Right renal cortex interstitium (tissue), 3 donors: Measurements from ENCODE around the gene TRPV2. TPM values are rescaled to one million over a fixed set of nuclear protein-coding genes. Genes with fewer than 3 reads are reported as not detected.

Experiments used
- DNase-seq, 3 donors: peaks; one replicate each; pipeline ENCODE4 v3.0.0-alpha.2; 2013; ENCODE audit warnings: low read depth in 3 of 3, low spot score in 2 of 3
- polyA plus RNA-seq, 3 donors: library from polyadenylated mRNA; unstranded; fragments of 120-200 nt; gene quantifications; one replicate each; pipeline ENCODE4 v1.2.1, GENCODE V29; 2013; ENCODE audit not compliant: insufficient read length in 3 of 3

The TRPV2 gene
- polyA plus RNA-seq, 3 donors: 2.3 to 3.1 (median 2.9) TPM

DNA sequence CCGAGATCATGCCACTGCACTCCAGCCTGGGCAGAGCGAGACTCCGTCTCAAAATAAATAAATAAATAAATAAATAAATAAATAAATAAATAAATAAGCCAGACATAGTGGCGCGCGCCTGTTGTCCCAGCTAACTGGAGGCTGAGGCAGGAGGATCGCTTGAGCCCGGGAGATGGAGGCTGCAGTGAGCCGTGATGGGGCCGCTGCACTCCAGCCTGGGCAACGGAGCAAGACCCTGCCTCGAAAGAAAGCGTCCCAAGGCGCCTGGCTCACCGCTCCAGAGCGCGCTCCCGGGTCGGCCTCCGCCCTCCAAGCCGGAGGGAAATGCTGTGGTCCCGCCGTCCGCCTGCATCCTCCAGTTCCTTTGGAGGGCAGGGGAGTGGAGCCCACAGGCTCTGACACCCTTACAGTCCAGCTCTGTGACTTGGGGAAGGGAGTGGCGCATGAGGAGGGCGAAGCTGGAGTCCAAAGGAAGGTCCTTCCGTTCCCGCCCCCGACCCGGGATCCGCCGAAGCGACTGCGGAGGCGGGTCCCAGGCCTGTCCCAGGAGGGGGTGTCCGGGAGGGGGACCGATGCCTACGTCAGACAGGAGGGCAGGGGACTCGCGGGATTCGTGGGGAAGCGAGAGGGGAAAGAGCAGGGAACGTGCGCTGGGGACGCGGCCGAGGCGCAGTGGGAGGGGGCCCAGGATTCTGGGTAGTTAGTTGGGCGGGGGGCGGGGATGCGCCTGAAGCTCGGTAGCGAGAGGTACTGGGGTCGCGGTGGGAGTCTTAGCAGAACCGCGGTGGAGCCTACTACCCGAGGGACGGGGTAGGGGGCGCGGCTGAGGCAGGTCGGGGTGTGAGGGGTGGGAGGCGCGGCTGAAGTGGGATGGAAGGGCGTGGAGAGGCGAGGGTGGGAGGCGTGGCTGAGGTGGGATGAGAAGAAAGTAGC lies 8.4 kb upstream of the TRPV2 start:
- peak in 1 of 3 donors; percentile 43 for DNase-seq

DNA sequence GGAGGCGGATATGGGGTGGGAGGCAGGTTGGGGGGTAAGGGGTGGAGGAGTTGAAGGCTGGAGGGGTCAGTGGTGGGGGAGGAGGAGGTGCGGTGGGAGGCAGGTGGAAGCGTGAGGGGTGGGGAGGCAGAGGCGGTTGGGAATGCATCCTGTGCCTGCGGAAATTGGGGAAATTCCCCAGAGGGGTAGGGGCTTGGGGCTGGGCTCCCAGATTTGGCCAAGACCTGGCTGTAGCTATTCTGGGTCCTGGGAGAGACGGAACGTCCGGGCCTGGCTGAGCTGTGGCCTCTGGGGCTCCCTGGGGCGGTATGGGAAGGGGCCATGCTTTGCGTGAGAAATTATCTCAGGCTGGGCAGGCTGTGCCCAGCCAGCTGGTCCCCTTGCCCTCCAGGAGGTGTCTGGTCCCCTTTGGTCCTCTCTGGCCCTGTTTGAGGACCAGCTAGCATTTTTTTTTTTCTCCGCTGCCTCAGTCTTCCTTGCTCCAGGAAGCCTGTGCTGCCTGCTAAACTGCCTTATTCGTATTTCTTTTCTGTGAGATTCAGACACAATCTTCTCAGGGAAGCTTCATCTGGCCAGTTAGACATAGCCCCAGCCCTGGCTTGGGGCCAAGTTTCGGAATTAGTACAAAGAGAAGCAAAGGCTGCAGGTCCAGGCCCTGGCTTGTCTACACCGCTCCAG lies 7.3 kb upstream of the TRPV2 start:
- DNase-seq: no peak

DNA sequence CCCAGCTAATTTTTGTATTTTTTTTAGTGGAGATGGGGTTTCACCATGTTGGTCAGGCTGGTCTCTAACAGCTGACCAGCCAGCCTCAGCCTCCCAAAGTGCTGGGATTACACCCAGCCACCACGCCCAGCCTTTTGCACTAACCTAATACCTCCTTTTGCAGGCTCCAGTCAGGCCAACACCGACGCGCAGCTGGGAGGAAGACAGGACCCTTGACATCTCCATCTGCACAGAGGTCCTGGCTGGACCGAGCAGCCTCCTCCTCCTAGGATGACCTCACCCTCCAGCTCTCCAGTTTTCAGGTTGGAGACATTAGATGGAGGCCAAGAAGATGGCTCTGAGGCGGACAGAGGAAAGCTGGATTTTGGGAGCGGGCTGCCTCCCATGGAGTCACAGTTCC lies 2.0 kb downstream of the TRPV2 start:
- no peak for DNase-seq

DNA sequence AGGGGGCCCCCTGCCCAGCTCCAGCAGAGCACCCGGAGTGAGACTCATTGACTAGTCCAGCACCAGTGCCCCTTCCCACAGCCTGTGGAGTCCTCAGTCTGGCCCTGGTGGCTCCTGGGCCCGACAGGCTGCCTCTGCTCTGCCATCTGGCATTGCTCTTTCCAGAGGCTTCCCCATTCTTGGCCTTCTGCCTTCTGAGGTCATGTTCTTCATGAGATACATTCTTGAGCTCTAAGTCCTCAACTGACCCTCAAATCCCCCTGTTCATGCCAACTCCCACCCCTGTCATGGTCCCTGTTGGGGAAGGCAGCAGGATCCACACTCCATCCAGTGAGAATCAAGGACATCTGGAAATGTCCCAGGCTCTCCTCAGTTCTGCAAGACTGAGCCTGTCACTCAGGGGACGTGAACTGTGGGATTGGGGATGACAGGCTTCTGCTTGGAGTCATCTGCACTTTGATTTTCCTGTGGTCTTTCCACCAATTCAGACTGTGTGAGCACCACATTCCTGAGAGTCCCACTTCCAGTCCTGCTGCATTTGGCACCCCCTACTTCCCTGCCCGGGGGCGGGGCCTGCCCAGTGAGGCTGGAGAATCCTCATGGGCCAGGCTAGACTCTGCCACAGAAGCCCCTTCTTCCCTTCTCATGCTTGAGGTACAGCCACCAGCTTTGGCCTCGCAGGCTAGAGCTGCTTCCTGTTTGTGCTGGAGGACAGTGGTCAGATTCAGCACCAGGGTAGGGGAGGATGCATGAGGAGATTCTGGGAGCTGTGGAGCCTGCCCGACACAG lies 2.7 kb downstream of the TRPV2 start:
- DNase-seq: no peak

DNA sequence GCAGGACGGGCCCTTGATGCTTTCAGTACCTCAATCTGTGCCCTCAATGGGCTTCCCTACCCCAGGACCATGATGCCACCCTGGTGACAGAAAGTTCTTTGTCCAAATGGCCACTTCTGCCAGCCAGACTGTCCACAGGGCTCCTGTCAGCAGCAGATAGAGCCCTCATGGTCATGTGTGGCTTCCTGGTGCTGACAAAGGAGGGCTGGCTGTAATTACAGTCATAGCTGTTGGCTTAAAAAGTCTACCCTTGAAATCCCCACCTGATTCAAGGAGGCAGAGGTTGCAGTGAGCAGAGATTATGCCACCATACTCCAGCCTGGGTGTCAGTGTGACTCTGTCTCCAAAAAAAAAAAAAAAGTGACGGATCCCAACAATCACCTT lies 3.3 kb downstream of the TRPV2 start:
- no peak for DNase-seq

DNA sequence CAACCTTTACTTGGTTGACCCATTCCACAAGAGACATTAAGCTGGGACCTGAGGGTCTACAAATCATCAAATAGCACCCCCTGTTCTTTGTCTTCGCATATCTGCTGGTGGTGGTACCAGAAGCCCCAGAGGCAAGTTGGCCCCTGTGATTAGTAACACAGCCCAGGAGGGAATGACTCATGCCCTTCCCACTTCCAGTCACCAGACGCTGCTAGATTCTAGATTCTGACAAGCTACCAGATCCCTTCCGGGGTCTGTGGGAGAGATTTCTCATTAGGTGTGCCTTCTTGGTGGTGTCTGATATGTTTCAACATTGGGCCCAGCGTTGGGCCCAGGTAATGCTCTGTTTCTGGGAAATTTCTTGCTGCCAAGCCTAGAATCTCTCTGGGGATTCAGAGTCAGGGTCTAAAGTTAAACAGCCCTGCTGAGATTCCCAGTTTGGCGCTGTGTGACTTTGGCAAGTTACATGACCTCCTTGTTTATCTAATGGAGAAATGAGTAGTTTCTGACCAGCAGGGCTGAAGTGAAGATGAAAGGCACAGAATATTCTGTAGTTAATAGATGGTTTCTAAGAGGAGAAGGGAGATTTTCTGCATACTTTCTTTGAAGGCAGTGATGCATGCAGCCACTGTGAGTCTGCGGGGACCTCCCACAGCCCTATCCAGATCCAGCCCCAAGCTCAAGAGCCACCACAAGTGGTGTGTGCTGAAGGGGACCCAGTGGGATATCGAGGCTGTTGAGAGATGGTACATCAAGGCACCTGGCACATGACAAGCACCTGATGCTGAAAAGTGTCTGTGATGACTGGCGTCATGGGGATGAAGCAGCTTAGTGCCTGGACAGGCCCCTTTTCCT lies 3.9 kb downstream of the TRPV2 start:
- DNase-seq: no peak

DNA sequence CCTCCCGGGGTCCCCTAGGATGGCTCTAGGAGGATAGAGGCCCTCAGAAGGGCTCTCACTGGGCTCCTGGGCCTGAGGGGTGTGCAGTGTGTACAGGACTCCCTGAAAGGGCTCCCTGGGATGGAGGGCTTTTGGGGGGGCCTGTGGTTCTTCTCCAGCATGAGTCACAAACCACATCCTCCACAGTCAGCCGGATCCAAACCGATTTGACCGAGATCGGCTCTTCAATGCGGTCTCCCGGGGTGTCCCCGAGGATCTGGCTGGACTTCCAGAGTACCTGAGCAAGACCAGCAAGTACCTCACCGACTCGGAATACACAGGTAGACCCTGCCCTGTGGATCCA lies 4.5 kb downstream of the TRPV2 start:
- no peak for DNase-seq

DNA sequence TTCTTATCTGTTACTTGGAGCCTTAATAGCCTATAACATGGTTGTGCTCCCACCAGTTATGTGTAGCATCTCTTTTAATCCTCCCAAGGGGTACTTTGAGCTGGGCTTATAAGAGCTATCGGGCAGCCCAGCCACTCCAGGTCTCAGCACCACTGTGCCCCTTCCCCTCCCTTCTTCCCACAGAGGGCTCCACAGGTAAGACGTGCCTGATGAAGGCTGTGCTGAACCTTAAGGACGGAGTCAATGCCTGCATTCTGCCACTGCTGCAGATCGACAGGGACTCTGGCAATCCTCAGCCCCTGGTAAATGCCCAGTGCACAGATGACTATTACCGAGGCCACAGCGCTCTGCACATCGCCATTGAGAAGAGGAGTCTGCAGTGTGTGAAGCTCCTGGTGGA lies 7.0 kb downstream of the TRPV2 start:
- no peak for DNase-seq

DNA sequence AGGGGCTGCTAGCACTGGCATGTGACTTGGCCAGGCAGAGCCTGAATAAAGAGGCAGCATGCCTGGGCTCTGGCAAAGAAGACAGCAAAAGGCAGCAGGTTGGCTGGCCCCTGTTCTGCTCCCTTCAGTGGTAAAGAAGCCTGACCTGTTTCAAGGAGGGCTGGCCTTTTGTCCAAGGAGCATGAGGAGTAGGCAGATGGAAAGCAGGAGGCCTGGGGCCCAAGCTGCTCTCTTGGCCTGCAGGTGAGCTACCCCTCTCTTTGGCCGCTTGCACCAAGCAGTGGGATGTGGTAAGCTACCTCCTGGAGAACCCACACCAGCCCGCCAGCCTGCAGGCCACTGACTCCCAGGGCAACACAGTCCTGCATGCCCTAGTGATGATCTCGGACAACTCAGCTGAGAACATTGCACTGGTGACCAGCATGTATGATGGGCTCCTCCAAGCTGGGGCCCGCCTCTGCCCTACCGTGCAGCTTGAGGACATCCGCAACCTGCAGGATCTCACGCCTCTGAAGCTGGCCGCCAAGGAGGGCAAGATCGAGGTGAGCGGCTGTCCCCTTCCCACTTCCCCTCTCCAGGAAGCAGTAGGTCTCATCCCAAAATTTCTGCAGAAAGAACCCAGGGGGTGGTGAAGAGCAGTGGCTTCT lies 8.0 kb downstream of the TRPV2 start:
- no peak for DNase-seq

DNA sequence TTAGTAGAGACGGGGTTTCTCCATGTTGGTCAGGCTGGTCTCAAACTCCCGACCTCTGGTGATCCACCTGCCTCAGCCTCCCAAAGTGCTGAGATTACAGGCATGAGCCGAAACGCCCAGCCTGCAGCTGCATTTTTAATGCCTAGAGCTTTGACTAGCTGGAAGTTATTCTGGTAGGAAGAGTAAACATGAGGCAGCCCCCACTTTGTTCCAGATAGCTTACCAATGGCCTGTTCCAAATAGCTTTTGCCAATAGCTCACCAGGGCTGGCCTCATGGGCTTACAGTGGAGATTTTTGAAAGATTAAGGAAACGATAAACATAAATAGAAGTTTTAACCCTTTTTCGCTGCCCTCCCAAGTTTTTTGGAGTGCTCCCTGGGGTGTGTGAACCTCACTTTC lies 9.8 kb downstream of the TRPV2 start:
- DNase-seq: no peak

DNA sequence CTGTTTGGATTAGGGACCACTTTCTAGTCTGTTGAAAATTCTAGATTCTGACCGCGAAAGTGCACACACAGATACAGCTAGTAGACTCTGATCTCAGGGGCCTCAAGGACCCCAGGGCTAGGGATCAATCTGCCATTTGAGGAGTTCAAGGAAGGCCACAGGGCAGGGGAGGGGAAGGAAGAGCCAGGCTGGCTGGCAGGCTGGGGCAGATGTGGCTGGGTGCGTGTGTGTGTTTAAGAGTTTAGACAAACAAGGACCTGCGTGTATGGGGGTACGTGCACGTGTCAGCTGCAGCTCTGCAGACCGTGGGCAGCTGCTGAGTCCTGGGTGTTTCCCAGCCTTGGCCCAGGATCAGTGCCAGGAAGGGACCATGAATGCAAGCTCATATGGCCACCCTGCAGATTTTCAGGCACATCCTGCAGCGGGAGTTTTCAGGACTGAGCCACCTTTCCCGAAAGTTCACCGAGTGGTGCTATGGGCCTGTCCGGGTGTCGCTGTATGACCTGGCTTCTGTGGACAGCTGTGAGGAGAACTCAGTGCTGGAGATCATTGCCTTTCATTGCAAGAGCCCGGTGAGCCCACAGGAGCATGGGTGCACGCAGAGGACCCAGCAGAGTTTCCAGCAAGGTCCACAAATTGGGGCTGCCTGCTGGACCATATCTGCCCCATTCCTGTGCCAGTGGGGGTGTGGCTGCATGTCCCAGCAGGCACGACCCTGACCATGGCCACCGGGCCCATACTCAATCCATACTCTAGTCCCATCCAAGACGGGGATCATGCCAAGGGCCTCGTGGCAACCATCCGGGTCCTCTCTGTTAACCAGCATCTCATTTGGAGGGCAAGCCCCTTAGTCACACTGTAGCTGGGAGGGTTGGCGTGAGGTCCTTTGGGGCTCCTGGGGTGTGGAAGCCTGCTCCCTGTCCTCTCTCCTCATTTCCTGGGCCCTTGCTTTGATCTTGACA lies 10.6 kb downstream of the TRPV2 start:
- no peak for DNase-seq

DNA sequence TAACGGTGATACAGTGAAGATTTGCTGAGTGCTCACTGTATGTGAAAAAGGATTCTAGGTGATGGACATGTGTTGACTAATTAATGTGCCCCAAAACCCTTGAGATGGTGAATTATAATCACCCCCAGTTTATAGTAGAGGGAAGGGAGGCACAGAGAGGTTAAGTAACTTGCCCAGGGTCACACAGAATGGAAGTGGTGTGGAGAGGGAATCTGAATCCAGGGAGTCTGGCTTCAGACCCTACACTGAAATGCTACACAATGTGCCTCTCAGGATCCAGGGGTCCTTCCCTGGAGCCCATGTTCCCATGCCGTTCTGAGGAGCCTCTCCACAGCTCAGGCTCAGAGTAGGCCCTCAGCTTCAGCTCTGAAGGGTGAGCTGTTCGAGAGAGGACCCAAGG lies 11.6 kb downstream of the TRPV2 start:
- no peak for DNase-seq

DNA sequence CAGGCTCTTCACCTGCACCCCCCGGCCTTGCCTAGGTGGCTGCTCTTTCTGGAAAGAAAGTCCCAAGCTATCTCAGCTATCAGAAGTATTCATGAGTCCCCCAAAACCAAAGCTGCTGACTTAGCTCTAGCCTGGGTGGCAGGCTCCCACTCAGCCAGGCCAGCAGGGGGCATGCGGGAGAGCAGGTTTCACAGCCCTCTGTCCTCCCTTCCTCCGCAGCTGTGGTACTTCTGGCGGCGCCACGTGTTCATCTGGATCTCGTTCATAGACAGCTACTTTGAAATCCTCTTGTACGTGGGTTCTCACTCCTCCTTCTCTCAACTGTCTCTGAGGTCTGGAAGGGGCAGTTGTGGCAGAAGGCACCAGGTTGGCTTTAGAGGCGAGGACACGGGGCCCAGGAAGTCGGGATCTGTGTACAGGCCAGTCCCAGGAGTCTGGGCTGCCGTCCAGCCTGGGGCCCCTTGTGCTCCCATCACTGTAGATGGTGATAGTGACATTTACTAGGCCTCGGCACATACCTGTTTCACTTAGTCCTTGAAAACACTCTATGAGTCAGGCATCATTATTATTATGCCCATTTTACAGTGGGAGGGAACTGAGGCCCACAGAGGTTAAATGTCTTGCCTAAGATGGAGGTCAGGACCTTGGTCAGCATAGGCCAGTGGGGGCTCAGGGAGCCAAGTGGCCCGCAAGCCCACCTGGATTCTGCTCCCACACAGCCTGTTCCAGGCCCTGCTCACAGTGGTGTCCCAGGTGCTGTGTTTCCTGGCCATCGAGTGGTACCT lies 12.9 kb downstream of the TRPV2 start:
- DNase-seq: no peak

DNA sequence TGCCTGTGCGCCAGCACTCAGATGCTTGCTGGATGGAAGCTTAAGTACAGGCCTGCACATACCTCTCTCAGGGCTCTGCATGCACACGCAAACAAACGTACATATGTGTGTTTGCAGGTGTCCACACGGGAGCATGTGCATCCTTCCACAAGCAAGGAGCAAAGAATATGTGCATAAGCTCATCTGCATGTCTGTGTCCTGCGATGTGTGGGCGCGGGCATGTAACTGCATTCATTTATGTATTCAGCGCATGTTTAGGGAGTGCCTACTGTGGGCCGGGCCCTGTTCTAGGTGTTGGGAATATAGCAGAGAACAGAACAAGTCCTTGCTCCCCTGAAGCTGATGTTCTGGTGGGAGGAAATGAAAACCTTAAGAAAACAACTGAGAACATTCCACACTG lies 13.7 kb downstream of the TRPV2 start:
- no peak for DNase-seq

DNA sequence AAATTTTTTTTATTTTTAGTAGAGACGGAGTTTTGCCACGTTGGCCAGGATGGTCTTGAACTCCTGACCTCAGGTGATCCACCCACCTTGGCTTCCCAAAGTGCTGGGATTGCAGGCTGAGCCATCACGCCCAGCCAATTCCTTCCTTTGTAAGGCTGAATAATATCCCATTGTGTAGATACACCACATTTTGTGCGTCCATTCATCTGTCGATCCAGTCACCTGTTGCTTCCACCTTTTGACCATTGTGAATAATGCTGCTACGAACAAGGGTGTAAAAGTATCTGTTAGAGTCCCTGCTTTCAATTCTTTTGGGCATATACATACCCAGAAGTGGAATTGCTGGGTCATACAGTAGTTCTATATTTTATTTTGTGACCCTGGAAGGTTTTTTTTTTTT lies 15.3 kb downstream of the TRPV2 start:
- no peak for DNase-seq

DNA sequence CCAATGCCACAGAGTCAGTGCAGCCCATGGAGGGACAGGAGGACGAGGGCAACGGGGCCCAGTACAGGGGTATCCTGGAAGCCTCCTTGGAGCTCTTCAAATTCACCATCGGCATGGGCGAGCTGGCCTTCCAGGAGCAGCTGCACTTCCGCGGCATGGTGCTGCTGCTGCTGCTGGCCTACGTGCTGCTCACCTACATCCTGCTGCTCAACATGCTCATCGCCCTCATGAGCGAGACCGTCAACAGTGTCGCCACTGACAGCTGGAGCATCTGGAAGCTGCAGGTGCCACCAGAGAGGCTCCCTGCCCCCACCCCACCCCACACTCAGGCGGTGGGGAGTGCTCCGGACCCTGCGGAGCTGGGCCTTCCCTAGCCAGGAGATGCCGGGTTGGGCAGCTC lies 16.6 kb downstream of the TRPV2 start:
- no peak for DNase-seq

DNA sequence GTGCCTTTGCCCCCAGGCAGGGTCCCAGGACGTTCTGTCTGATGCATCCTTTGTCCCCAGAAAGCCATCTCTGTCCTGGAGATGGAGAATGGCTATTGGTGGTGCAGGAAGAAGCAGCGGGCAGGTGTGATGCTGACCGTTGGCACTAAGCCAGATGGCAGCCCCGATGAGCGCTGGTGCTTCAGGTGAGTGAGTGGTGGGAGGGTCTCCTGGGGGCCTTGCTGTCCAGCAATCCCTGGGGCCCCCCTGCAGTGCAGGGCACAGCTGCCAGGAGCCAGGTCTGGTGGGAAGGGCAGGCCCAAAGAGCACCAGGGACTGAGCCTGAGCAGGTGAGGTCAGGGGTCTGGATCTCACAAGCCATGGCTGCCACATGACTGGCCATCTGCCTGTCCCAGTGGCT lies 18.1 kb downstream of the TRPV2 start:
- no peak for DNase-seq

DNA sequence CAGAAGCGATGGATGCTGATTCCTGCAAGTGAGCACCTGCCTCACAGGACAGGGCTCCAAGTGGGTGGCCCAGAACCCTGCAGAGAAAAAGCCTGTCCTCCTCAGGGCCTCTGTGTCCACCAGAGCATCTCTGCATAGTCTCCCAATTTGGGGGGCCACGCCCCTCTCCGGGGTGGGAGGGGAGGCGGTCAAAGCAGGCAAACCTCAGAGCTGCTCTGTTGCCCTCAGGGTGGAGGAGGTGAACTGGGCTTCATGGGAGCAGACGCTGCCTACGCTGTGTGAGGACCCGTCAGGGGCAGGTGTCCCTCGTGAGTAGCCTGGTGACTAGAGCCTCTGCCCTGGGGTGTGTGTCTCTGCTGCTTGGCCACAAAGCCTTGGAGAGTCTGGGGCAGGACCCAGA lies 19.3 kb downstream of the TRPV2 start:
- DNase-seq: no peak
